Measurements from ENCODE around the gene EGR2.

Gene EGR2

DNA sequence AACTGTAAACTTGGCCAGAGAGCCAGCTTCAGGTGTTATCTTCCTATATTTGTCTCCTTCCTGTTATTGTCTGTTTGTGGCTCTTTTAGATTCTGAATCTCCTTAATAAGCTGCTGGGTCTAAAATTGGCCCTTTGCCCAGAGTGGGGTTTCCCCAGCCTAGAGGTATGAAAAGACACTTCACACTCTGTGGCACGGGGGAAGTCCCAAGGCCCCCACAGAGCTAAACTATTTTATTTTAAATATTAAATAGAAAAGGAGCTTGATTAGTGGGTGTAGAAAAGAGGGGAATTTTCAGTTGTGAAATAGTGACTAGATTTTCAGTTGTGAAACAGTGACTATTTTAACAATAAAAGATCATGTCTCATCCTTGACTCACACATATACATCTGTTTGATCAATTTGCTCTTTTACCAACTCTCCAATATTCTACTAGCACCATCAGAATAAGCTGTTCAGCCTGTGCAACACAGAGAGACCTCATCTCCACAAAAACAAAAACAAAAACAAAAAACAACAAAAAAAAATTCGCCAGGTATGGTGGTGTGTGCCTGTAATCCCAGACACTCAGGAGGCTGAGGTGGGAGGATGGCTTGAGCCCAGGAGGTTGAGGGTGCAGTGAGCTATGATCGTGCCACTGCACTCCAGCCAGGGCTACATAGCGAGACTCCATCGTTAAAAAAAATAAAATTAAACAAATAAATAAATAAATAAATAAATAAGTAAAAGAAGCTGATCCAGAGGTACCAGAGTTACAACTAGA is 36.5 kb downstream of the EGR2 start:
- DNase-seq (peak; percentile 46), ATAC-seq (ENCODE audit: insufficient read depth, low read depth) (peak; percentile 64; the same call in 2 of the 3 replicates)
- H2AFZ ChIP-seq (ENCODE audit: low read depth, low read length): no peak overlapping the region
- no peaks in the 10 kb centered on the region for H3K36me3 ChIP-seq (ENCODE audit: insufficient read depth, low read length)
- H3K4me2 ChIP-seq (ENCODE audit: insufficient read depth, low read length): no peak overlapping the region
- no peaks in the 10 kb centered on the region for H4K20me1 ChIP-seq (ENCODE audit: insufficient read depth, low read length)
- H3K9ac ChIP-seq (ENCODE audit: low read depth, low read length): no peak overlapping the region
- no peaks in the 10 kb centered on the region for H3K27me3 ChIP-seq (ENCODE audit: insufficient read depth, low read length, poor library complexity)
- H3K79me2 ChIP-seq (ENCODE audit: insufficient read depth, low read length): no peaks in the 10 kb centered on the region
- H3K27ac ChIP-seq (ENCODE audit: low read length): no peak overlapping the region
- H3K4me1 ChIP-seq (ENCODE audit: insufficient read depth, low read length): no peaks in the 10 kb centered on the region
- TF ChIP-seq, protein P1, sequence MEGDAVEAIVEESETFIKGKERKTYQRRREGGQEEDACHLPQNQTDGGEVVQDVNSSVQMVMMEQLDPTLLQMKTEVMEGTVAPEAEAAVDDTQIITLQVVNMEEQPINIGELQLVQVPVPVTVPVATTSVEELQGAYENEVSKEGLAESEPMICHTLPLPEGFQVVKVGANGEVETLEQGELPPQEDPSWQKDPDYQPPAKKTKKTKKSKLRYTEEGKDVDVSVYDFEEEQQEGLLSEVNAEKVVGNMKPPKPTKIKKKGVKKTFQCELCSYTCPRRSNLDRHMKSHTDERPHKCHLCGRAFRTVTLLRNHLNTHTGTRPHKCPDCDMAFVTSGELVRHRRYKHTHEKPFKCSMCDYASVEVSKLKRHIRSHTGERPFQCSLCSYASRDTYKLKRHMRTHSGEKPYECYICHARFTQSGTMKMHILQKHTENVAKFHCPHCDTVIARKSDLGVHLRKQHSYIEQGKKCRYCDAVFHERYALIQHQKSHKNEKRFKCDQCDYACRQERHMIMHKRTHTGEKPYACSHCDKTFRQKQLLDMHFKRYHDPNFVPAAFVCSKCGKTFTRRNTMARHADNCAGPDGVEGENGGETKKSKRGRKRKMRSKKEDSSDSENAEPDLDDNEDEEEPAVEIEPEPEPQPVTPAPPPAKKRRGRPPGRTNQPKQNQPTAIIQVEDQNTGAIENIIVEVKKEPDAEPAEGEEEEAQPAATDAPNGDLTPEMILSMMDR (IDR thresholded peaks at IDR 0.05; ENCODE audit: borderline replicate concordance, extremely low read depth, low read length, poor library complexity, severe bottlenecking): no peak
- TF ChIP-seq EZH2 (IDR thresholded peaks at IDR 0.05; ENCODE audit: borderline replicate concordance, low read depth, low read length, severe bottlenecking): no peak
- H3K9me3 ChIP-seq (ENCODE audit: insufficient read depth, low read length, severe bottlenecking): no peaks in the 10 kb centered on the region
- no peak overlapping the region for H3K4me3 ChIP-seq (ENCODE audit: low read depth in 1 of 2, low read length in 2 of 2)

GRCh38 chr10:62778125-62778524 is 38.0 kb downstream of the EGR2 start:
- no peak for TF ChIP-seq EZH2 (IDR thresholded peaks at IDR 0.05; ENCODE audit: borderline replicate concordance, low read depth, low read length, severe bottlenecking)
- TF ChIP-seq, protein P1 (IDR thresholded peaks at IDR 0.05; ENCODE audit: borderline replicate concordance, extremely low read depth, low read length, poor library complexity, severe bottlenecking): no peak
- Histone ChIP-seq H2AFZ (ENCODE audit: low read depth, low read length) (no peak overlapping the region), H3K4me3 (ENCODE audit: low read depth in 1 of 2, low read length in 2 of 2) (no peak overlapping the region), H3K36me3 (ENCODE audit: insufficient read depth, low read length) (no peaks in the 10 kb centered on the region), H3K27me3 (ENCODE audit: insufficient read depth, low read length, poor library complexity) (no peaks in the 10 kb centered on the region), H3K9ac (ENCODE audit: low read depth, low read length) (no peak overlapping the region), H4K20me1 (ENCODE audit: insufficient read depth, low read length) (no peaks in the 10 kb centered on the region), H3K27ac (ENCODE audit: low read length) (no peak overlapping the region), H3K79me2 (ENCODE audit: insufficient read depth, low read length) (no peaks in the 10 kb centered on the region), H3K4me2 (ENCODE audit: insufficient read depth, low read length) (no peak overlapping the region), H3K4me1 (ENCODE audit: insufficient read depth, low read length) (no peaks in the 10 kb centered on the region), H3K9me3 (ENCODE audit: insufficient read depth, low read length, severe bottlenecking) (no peaks in the 10 kb centered on the region)
- DNase-seq: no peak
- no peak for ATAC-seq (ENCODE audit: insufficient read depth, low read depth)

- no peak overlapping the region for H3K9ac ChIP-seq (ENCODE audit: low read depth, low read length)
These were observed 43.8 kb downstream of the EGR2 start for GRCh38 chr10:62772186-62772974.

More at GRCh38 chr10:62772186-62772974, 43.8 kb downstream of the EGR2 start:
- H3K27ac ChIP-seq (ENCODE audit: low read length): no peak overlapping the region
- ATAC-seq (ENCODE audit: insufficient read depth, low read depth) (no peak), DNase-seq (no peak)
- no peaks in the 10 kb centered on the region for H3K4me1 ChIP-seq (ENCODE audit: insufficient read depth, low read length)
- no peaks in the 10 kb centered on the region for H3K36me3 ChIP-seq (ENCODE audit: insufficient read depth, low read length)
- no peaks in the 10 kb centered on the region for H3K79me2 ChIP-seq (ENCODE audit: insufficient read depth, low read length)
- H2AFZ ChIP-seq (ENCODE audit: low read depth, low read length): no peak overlapping the region
- peaks cover 3% of the 10 kb centered on the region for H3K27me3 ChIP-seq (ENCODE audit: insufficient read depth, low read length, poor library complexity)
- H4K20me1 ChIP-seq (ENCODE audit: insufficient read depth, low read length): no peaks in the 10 kb centered on the region
- no peak overlapping the region for H3K4me2 ChIP-seq (ENCODE audit: insufficient read depth, low read length)
- H3K4me3 ChIP-seq (ENCODE audit: low read depth in 1 of 2, low read length in 2 of 2): no peak overlapping the region
- no peaks in the 10 kb centered on the region for H3K9me3 ChIP-seq (ENCODE audit: insufficient read depth, low read length, severe bottlenecking)
- TF ChIP-seq, protein P1 (IDR thresholded peaks at IDR 0.05; ENCODE audit: borderline replicate concordance, extremely low read depth, low read length, poor library complexity, severe bottlenecking): no peak
- no peak for TF ChIP-seq EZH2 (IDR thresholded peaks at IDR 0.05; ENCODE audit: borderline replicate concordance, low read depth, low read length, severe bottlenecking)
